K562 (cell line): Measurements from ENCODE around the gene ARMH1. TPM values are rescaled to one million over a fixed set of nuclear protein-coding genes. Genes with fewer than 3 reads are reported as not detected.

Experiments used
- ATAC-seq: fragments of 200-7000 bp; cut with Tn5 transposase; 3 replicates; pipeline ENCODE4 v1.9.1; 2020; ENCODE audit warnings: moderate library complexity
- BruUV-seq: library from RNA; stranded (reverse); fragments of 400-500 nt; replicated peaks from 2 replicates; lab custom pipeline; 2021; lab: Mats Ljungman, UMichigan
- CTCF ChIA-PET: fragments of 300-600 bp; formaldehyde crosslinking; extraction: SDS; loops from one replicate; lab custom pipeline; 2021; ENCODE audit warnings: low intra/inter-chr PET ratio; lab: Yijun Ruan, JAX
- POLR2A ChIA-PET: fragments of 300-600, 350-650 bp; sonication (Branson Sonifier 250); formaldehyde crosslinking; extraction: SDS; loops from one replicate; lab custom pipeline; 2021; ENCODE audit warnings: antibody characterized with exemption, inconsistent platforms; lab: Yijun Ruan, JAX
- DNase-seq, 4 experiments: peaks; one replicate each; pipeline versions ENCODE4 v3.0.0 to v3.0.0-alpha.2; 2011 to 2018; ENCODE audit warnings: low spot score in 3 of 4, mixed read lengths in 3 of 4; ENCODE audit errors: extremely low read depth in 1 of 4
- FAIRE-seq: peaks from 2 replicates; lab custom pipeline; 2011; peaks lifted over from hg19 to GRCh38; lab: Jason Lieb, UNC
- H2AFZ ChIP-seq: 2 replicates; pipeline ENCODE4 v1.6.0; 2011; ENCODE audit warnings: low read depth, low read length, control low read depth, inconsistent platforms
- H3K27ac ChIP-seq: fragments of 200-600 bp; 3 replicates; pipeline ENCODE4 v1.8.0; 2011; ENCODE audit warnings: low read depth, mild to moderate bottlenecking, control low read depth, inconsistent platforms, low read length, moderate library complexity, mixed read lengths; ENCODE audit errors: extremely low read depth
- H3K27me3 ChIP-seq, 2 experiments: fragments of 300-600 bp in 1 of 2; 2 replicates in 1 of 2; 3 replicates in 1 of 2; pipeline versions ENCODE4 v1.6.0 to v1.8.0; 2011; ENCODE audit warnings: inconsistent platforms in 2 of 2, low read length in 2 of 2, mild to moderate bottlenecking in 1 of 2, mixed read lengths in 1 of 2, moderate library complexity in 1 of 2; ENCODE audit not compliant: control insufficient read depth in 2 of 2, insufficient read depth in 2 of 2
- H3K36me3 ChIP-seq: fragments of 300-600 bp; 3 replicates; pipeline ENCODE4 v1.8.0; 2011; ENCODE audit warnings: mild to moderate bottlenecking, low read length, inconsistent platforms; ENCODE audit not compliant: control insufficient read depth, insufficient read depth
- H3K4me1 ChIP-seq, 2 experiments: fragments of 200-600 bp in 1 of 2; replicated peaks in 1 of 2; 2 replicates in 1 of 2; 3 replicates in 1 of 2; pipeline versions ENCODE4 v1.5.1 to v1.8.0; 2011; ENCODE audit warnings: inconsistent platforms in 2 of 2, low read length in 2 of 2, mild to moderate bottlenecking in 1 of 2, mixed read lengths in 1 of 2, moderate library complexity in 1 of 2; ENCODE audit not compliant: control insufficient read depth in 2 of 2, insufficient read depth in 2 of 2
- H3K4me2 ChIP-seq: 2 replicates; pipeline ENCODE4 v1.6.1; 2011; ENCODE audit warnings: low read length, control low read depth, inconsistent platforms, mixed read lengths; ENCODE audit not compliant: insufficient read depth
- H3K4me3 ChIP-seq: fragments of 200-600 bp; sonication (generic), shearing (Covaris generic); 2 replicates; pipeline ENCODE4 v1.5.1; 2016; ENCODE audit warnings: control low read depth, inconsistent platforms
- H3K79me2 ChIP-seq: fragments of 200-600 bp; 3 replicates; pipeline ENCODE4 v1.8.0; 2011; ENCODE audit warnings: low read length, inconsistent platforms; ENCODE audit not compliant: control insufficient read depth, insufficient read depth
- H3K9ac ChIP-seq, 2 experiments: 2 replicates each; pipeline versions ENCODE4 v1.6.0 to v1.6.1; 2011; ENCODE audit warnings: low read depth in 2 of 2, low read length in 2 of 2, control low read depth in 1 of 2, inconsistent platforms in 1 of 2, mild to moderate bottlenecking in 1 of 2, mixed read lengths in 1 of 2; ENCODE audit not compliant: insufficient read depth in 1 of 2
- H3K9me1 ChIP-seq: one replicate; pipeline ENCODE4 v1.6.0; 2011; ENCODE audit warnings: inconsistent platforms, mild to moderate bottlenecking, low read length, moderate library complexity; ENCODE audit not compliant: control insufficient read depth, insufficient read depth
- H3K9me3 ChIP-seq: replicated peaks from 2 replicates; pipeline ENCODE4 v1.5.1; 2011; ENCODE audit warnings: low read depth, low read length, inconsistent platforms; ENCODE audit not compliant: control insufficient read depth, insufficient read depth
- H4K20me1 ChIP-seq: replicated peaks from 2 replicates; pipeline ENCODE4 v1.6.1; 2011; ENCODE audit warnings: low read length, inconsistent platforms, mixed read lengths; ENCODE audit not compliant: control insufficient read depth, insufficient read depth
- ARID1B ChIP-seq: fragments of 450-650 bp; IDR thresholded peaks from 2 replicates; pipeline ENCODE4 v1.6.1; 2016; ENCODE audit warnings: antibody characterized with exemption, mild to moderate bottlenecking, inconsistent platforms
- CBX1 ChIP-seq: sonication (generic); IDR thresholded peaks from 2 replicates; pipeline ENCODE4 v1.6.1; 2016; ENCODE audit warnings: antibody characterized with exemption, low read depth, mild to moderate bottlenecking
- ELF4 ChIP-seq: fragments of 450-650 bp; formaldehyde crosslinking; IDR thresholded peaks from 2 replicates; pipeline ENCODE4 v1.4.0; 2022; ENCODE audit warnings: missing genetic modification characterization
- JUND ChIP-seq, 2 experiments: IDR thresholded peaks; 2 replicates in 1 of 2; 3 replicates in 1 of 2; pipeline ENCODE4 v1.6.1; 2011; ENCODE audit warnings: borderline replicate concordance in 2 of 2, low read depth in 2 of 2, low read length in 2 of 2, improper control_type of control experiment in 1 of 2, missing biosample characterization in 1 of 2, missing genetic modification characterization in 1 of 2, missing genetic modification reagents in 1 of 2
- NFIC ChIP-seq: fragments of 450-650 bp; IDR thresholded peaks from 2 replicates; pipeline ENCODE4 v1.6.1; 2017; ENCODE audit warnings: mild to moderate bottlenecking, inconsistent platforms
- PHTF2 ChIP-seq: fragments of 250-450 bp; sonication (Bioruptor Pico); IDR thresholded peaks from 2 replicates; pipeline ENCODE4 v1.5.0; 2021; ENCODE audit warnings: mild to moderate bottlenecking
- YY1 ChIP-seq, 3 experiments: IDR thresholded peaks; 2 replicates each; pipeline ENCODE4 v1.6.1; 2011; ENCODE audit warnings: low read length in 2 of 3, mild to moderate bottlenecking in 2 of 3, moderate library complexity in 2 of 3, borderline replicate concordance in 1 of 3, control low read depth in 1 of 3, low read depth in 1 of 3; ENCODE audit not compliant: insufficient read depth in 3 of 3, insufficient replicate concordance in 2 of 3, control insufficient read depth in 1 of 3, insufficient read length in 1 of 3; ENCODE audit errors: extremely low read depth in 1 of 3
- ZNF165 ChIP-seq: fragments of 250-450 bp; sonication (Bioruptor Pico); IDR thresholded peaks from 2 replicates; pipeline ENCODE4 v1.4.0; 2020; ENCODE audit warnings: borderline replicate concordance
- ZNF232 ChIP-seq: sonication (generic); formaldehyde crosslinking; IDR thresholded peaks from 2 replicates; pipeline ENCODE4 v1.8.0; 2022; ENCODE audit warnings: mild to moderate bottlenecking, missing genetic modification reagents
- WGBS: fragments of 100-300 bp; shearing (Covaris generic); methylation state at CpG from one replicate; pipeline ENCODE4 v1.1.6; 2016; ENCODE audit warnings: low coverage, mixed read lengths; ENCODE audit not compliant: insufficient coverage; ENCODE audit errors: missing lambda C conversion rate; 5-methylcytosine and 5-hydroxymethylcytosine counted together
- in situ Hi-C: fragments of 300-500 bp; cut with MboI; formaldehyde crosslinking; loops from 4 replicates; pipeline ENCODE4 v1.15.0; 2018; ENCODE audit warnings: inconsistent platforms, mixed read lengths
- intact Hi-C: fragments of 100-400 bp; cut with micrococcal nuclease; formaldehyde crosslinking; loops from 2 replicates; pipeline ENCODE4 v1.14.2; 2022
- polyA plus RNA-seq, 8 experiments: library from polyadenylated mRNA; depleted of rRNA in 4 of 8; stranded (reverse) in 5 of 8; unstranded in 3 of 8; fragments of >200 nt; fragmentation: Nextera tagmentation in 2 of 8; fragmentation: Illumina TruSeq in 1 of 8; extraction: Ambion mirVana in 2 of 8; extraction: Trizol in 1 of 8; gene quantifications; 2 replicates each; pipeline versions ENCODE4 v1.2.1 to v1.2.3, GENCODE V29; 2011 to 2014; ENCODE audit warnings: inconsistent platforms in 1 of 8, missing spikeins in 1 of 8
- total RNA-seq, 7 experiments: library from RNA; depleted of rRNA in 6 of 7; stranded (reverse); fragments of >200 nt in 6 of 7; fragmentation: Illumina TruSeq in 2 of 7; extraction: Trizol in 2 of 7; gene quantifications; 2 replicates each; pipeline versions ENCODE4 v1.2.1 to v1.2.3, GENCODE V29; 2011 to 2021; ENCODE audit warnings: low replicate concordance in 1 of 7
- TF ChIP-seq, protein P1 (sequence below), 2 experiments: fragments of 250-450 bp in 1 of 2; fragments of 450-650 bp in 1 of 2; sonication (Bioruptor Pico) in 1 of 2; IDR thresholded peaks; 2 replicates each; pipeline versions ENCODE4 v1.6.1 to v1.8.0; 2016 to 2021; ENCODE audit warnings: mild to moderate bottlenecking in 2 of 2, moderate library complexity in 2 of 2, missing compliant biosample characterization in 1 of 2, missing genetic modification characterization in 1 of 2

ARMH1 gene
- total and polyA plus RNA-seq, 9 of the 15 experiments (the other 6 are each of a cell fraction or from before 2014, with no cell fraction given): 0.41 TPM; not detected in 8

DNA sequence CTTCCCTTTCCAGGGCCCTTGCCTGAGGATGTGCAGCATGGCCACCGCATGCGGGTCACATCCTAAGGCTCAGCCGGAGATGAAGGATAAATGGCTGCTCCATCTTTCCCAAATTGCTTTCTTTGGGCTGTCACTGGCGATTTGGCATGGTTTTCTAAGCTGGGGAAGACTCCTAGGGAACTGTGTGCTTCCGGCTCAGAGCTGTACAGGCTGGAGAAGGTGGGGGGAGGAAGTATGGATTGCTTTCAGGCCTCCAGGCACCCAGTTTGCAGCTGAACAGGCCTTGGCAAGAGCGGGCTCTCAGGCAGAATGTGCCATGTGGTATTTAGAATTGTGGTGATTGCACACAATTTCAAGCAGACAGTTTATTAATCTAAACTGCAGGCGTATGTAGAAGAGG, 49.2 kb upstream of the ARMH1 start:
- FAIRE-seq (no peak), DNase-seq (no peak), ATAC-seq (no peak)
- ChIA-PET CTCF (no interaction called here), POLR2A (interaction anchor here (0.6 to 21.3 kb wide), 8 partner anchors 6 to 96 kb away, joined by 3 to 328 read pairs (median 4); no protein-coding TSS in a partner anchor)
- intact Hi-C loops: no loop called here
- H3K4me3 ChIP-seq: no peak overlapping the region
- no peaks in the 10 kb centered on the region for H3K79me2 ChIP-seq
- no peak overlapping the region for H3K27ac ChIP-seq
- no peaks in the 10 kb centered on the region for H3K9me3 ChIP-seq
- peak overlapping the region in 1 of 2 experiments; percentile 56; a peak in 2 of 4 replicates for H3K9ac ChIP-seq
- no peak overlapping the region for H3K4me2 ChIP-seq
- H3K9me1 ChIP-seq: peaks cover 3% of the 10 kb centered on the region
- no peaks in the 10 kb centered on the region for H3K27me3 ChIP-seq
- no TSS peak for BruUV-seq
- no peak for TF ChIP-seq PHTF2 (CRISPR knock-in tag)
- H3K4me1 ChIP-seq: peaks cover 12 to 35% of the 10 kb centered on the region in 2 experiments
- in situ Hi-C loops: no loop called here
- WGBS: 73% methylated on average over 7 of the region's 7 CpGs
- no peaks in the 10 kb centered on the region for H3K36me3 ChIP-seq
- no peak overlapping the region for H2AFZ ChIP-seq
- peaks cover 2% of the 10 kb centered on the region; the same call in 1 of the 2 replicates for H4K20me1 ChIP-seq

DNA sequence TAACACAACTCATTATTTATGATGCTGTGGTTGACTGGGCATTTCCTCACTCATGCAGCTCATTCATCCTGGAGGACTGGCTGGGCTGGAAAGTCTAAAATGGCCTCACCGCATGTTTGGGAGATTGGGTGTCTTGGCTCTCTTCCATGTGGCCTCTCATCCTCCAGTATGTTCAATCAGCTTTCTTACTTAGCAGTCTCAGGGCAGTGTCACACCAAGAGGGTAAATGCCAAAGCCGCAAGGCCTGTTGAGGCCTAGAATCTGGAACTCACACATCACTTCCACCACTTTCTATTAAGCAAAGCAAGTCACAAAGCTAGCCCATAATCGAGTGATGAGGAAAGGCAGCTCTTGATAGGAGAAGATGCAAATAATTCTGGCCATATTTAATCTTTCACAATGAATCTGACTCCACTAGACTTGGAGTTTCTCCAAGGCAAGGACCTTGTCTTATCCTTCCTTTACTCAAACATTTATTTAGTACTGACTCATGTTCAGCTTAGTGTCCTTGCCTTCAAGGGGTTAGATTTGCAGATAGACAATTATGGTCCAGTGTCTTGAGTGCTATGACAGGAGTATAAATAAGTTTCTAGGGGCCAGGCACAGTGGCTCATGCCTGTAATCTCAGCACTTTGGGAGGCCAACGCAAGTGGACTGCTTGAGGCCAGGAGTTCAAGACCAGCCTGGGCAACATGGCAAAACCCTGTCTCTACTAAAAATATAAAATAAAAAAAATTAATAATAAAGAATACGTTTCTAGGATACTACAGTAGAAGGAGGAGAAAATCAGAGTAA, 45.4 kb upstream of the ARMH1 start:
- H4K20me1 ChIP-seq: no peaks in the 10 kb centered on the region
- H3K4me2 ChIP-seq: no peak overlapping the region
- CTCF ChIA-PET: no interaction called here
- ATAC-seq (no peak), FAIRE-seq (no peak), DNase-seq (peak in 1 of 4 experiments; percentile 38)
- no peaks in the 10 kb centered on the region for H3K27me3 ChIP-seq
- 0 out of 4 replicates have a peak overlapping the region, but pooled peaks of 1 of the 2 experiments have one; percentile 1 for H3K9ac ChIP-seq
- peaks cover 3% of the 10 kb centered on the region for H3K9me1 ChIP-seq
- H3K79me2 ChIP-seq: peaks cover 19% of the 10 kb centered on the region
- H3K4me1 ChIP-seq: peaks cover 38 to 57% of the 10 kb centered on the region in 2 experiments
- POLR2A ChIA-PET: interaction anchor here (0.6 to 21.3 kb wide), 4 partner anchors 10 to 599 kb away, joined by 3 to 328 read pairs (median 64); no protein-coding TSS in a partner anchor
- no peaks in the 10 kb centered on the region for H3K9me3 ChIP-seq
- no peak overlapping the region for H2AFZ ChIP-seq
- no TSS peak for BruUV-seq
- in situ Hi-C loops (no loop called here), intact Hi-C loops (no loop called here)
- H3K36me3 ChIP-seq: peaks cover 14% of the 10 kb centered on the region
- H3K27ac ChIP-seq: no peak overlapping the region
- H3K4me3 ChIP-seq: no peak overlapping the region
- 33% methylated on average over 5 of the region's 5 CpGs for WGBS
- no peak for TF ChIP-seq ELF4
- peak in 1 of 3 experiments; percentile 42 for TF ChIP-seq YY1 (IDR thresholded peaks at IDR 0.05; ENCODE audit: borderline replicate concordance in 1 of 3, control insufficient read depth in 1 of 3, extremely low read depth in 1 of 3, insufficient read depth in 3 of 3, insufficient read length in 1 of 3, insufficient replicate concordance in 2 of 3, low read depth in 1 of 3, low read length in 2 of 3)
- TF ChIP-seq NFIC: peak; percentile 45
- TF ChIP-seq ARID1B: 0 out of 2 replicates have a peak, but pooled peaks have one; percentile 35
- TF ChIP-seq CBX1: no peak
- TF ChIP-seq ZNF232 (CRISPR knock-in tag): no peak
- TF ChIP-seq, protein P1, sequence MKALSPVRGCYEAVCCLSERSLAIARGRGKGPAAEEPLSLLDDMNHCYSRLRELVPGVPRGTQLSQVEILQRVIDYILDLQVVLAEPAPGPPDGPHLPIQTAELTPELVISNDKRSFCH (CRISPR knock-in tag; IDR thresholded peaks at IDR 0.05): no peak
- TF ChIP-seq, protein P1 (tag; IDR thresholded peaks at IDR 0.05): no peak
- no peak for TF ChIP-seq ZNF165 (CRISPR knock-in tag)
- peak; percentile 40; the same call in 1 of the 2 replicates for TF ChIP-seq JUND (IDR thresholded peaks at IDR 0.05; ENCODE audit: borderline replicate concordance, low read depth, low read length)
- TF ChIP-seq JUND (tag; IDR thresholded peaks at IDR 0.05; ENCODE audit: borderline replicate concordance, low read depth, low read length): peak; percentile 24; the same call in 1 of the 3 replicates
